Right cardiac atrium (tissue), 5 donors: Measurements from ENCODE around the gene OLFM4. TPM values are rescaled to one million over a fixed set of nuclear protein-coding genes. Genes with fewer than 3 reads are reported as not detected.

Source experiments
- ATAC-seq, 2 donors: fragments of 200-7000 bp; cut with Tn5 transposase; one replicate each; pipeline versions ENCODE4 v1.8.0 to v1.9.1; 2020; ENCODE audit warnings: moderate library complexity in 2 of 2, mild to moderate bottlenecking in 1 of 2
- DNase-seq, 3 donors: peaks; one replicate each; pipeline ENCODE4 v3.0.0-alpha.2; 2020
- H3K27ac ChIP-seq: one replicate; pipeline ENCODE4 v1.5.1; 2013; ENCODE audit warnings: mild to moderate bottlenecking, low read length, control low read depth, moderate library complexity
- H3K27me3 ChIP-seq: one replicate; pipeline ENCODE4 v1.6.1; 2013; ENCODE audit not compliant: control insufficient read depth, insufficient read depth
- H3K4me1 ChIP-seq: one replicate; pipeline ENCODE4 v1.6.1; 2013; ENCODE audit warnings: low read length; ENCODE audit not compliant: control insufficient read depth, insufficient read depth
- H3K4me3 ChIP-seq: one replicate; pipeline ENCODE4 v1.5.1; 2013; ENCODE audit warnings: low read length, control low read depth
- H3K9me3 ChIP-seq: one replicate; pipeline ENCODE4 v1.6.1; 2013; ENCODE audit warnings: low read length; ENCODE audit not compliant: control insufficient read depth
- WGBS: extraction: QIAGEN DNeasy Blood & Tissue Kit; methylation state at CpG from one replicate; pipeline ENCODE4 v1.1.7; 2013; 5-methylcytosine and 5-hydroxymethylcytosine counted together
- intact Hi-C, 4 donors: fragments of 100-400 bp; cut with DNase I; formaldehyde crosslinking; loops; one replicate each; pipeline versions ENCODE4 v1.11.0 to v1.14.0; 2022 to 2023
- polyA plus RNA-seq: library from polyadenylated mRNA; stranded (reverse); fragments of 200-250 nt; gene quantifications from one replicate; pipeline ENCODE4 v1.2.3, GENCODE V29; 2013
- total RNA-seq, 4 donors: library from RNA; stranded (reverse); fragmentation: NEBNext Ultra II Directional; extraction: Animal tissue kit (Norgen Biotek cat#: 25700); gene quantifications; one replicate each; pipeline ENCODE4 v1.2.1, GENCODE V29; 2021
- donor health status: healthy with polysubstance abuse.
- donor health status: DM: no; HTN: yes; CAD: no.
- donor health status: DM: no; HTN: no; CAD: no.
- donor health status: DM: no; HTN: yes; CAD: no; lungs with severe emphysema.
- donor health status: DM: yes; HTN: yes; CAD: no.

Gene OLFM4
- total and polyA plus RNA-seq, 5 donors, result 0.20 to 0.52 (median 0.26) TPM; not detected in 2

- H3K9me3 ChIP-seq, result no peaks in the 10 kb centered on the region
Observed at GRCh38 chr13:53068585-53069520, 40.2 kb downstream of the OLFM4 start.

DNA sequence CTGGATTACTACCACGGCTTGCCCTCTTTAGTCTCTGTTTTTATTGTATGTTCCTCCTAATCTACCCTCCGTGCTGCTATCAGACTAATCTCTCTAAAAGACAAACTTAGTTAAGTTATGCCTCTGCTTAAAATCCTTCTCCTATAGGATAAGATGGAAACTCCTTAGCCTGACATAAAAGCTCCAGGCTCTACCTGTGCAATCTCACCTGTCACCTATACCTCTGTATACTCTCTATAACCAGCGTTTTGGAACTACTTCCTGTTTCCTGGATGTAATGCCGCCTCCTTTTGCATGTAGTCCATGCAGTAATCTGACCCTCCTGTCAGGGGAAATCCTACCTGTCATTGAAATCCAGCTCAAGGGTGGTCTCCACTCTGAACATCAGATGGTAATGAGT is 41.2 kb downstream of the OLFM4 start:
- WGBS, result 58% methylated on average over 4 of the region's 4 CpGs
- intact Hi-C loops, result no loop called here
- Histone ChIP-seq H3K4me1 (no peaks in the 10 kb centered on the region), H3K27me3 (no peaks in the 10 kb centered on the region), H3K4me3 (no peak overlapping the region), H3K9me3 (no peaks in the 10 kb centered on the region), H3K27ac (no peak overlapping the region)
- ATAC-seq (no peak), DNase-seq (no peak)

More at GRCh38 chr13:53068585-53069520, 40.2 kb downstream of the OLFM4 start:
- 48% methylated on average over 8 of the region's 8 CpGs for WGBS
- DNase-seq, result no peak
- ATAC-seq, result peak in 1 of 2 donors; percentile 22
- H3K27ac ChIP-seq, result no peak overlapping the region
- H3K4me3 ChIP-seq, result no peak overlapping the region
- H3K4me1 ChIP-seq, result no peaks in the 10 kb centered on the region
- intact Hi-C loops, result no loop called here
- no peaks in the 10 kb centered on the region for H3K27me3 ChIP-seq

DNA sequence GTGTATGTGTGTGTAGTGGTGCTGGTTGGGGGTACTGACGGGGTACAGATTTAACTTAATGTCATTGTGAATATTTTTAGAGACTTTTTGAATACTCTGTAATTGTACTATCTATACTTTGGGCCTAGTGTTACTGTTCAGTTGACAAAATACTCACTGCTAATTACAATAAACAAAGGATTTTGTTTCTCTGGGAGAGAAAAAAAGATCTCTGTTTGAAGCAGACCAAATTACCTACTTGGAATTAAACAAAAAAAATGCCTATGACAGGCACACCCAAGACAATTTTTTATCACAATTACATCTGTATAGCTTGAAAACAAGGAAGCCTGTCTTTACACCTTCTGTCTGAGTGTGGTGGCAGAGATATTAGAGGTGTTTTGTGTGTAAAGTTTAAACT is 45.1 kb downstream of the OLFM4 start:
- H3K27ac ChIP-seq, result no peak overlapping the region
- no peak overlapping the region for H3K4me3 ChIP-seq
- 72% methylated on average over 1 of the region's 1 CpG for WGBS
- intact Hi-C loops, result no loop called here
- H3K27me3 ChIP-seq, result no peaks in the 10 kb centered on the region
- ATAC-seq (no peak), DNase-seq (no peak)
- H3K4me1 ChIP-seq, result no peaks in the 10 kb centered on the region
- no peaks in the 10 kb centered on the region for H3K9me3 ChIP-seq

- ATAC-seq (no peak), DNase-seq (no peak)
- Histone ChIP-seq H3K9me3 (no peaks in the 10 kb centered on the region), H3K4me1 (no peaks in the 10 kb centered on the region), H3K4me3 (no peak overlapping the region), H3K27ac (no peak overlapping the region), H3K27me3 (no peaks in the 10 kb centered on the region)
- 64% methylated on average over 5 of the region's 5 CpGs for WGBS
- intact Hi-C loops, result no loop called here
Observed at GRCh38 chr13:53074114-53074513, 45.5 kb downstream of the OLFM4 start.

- H3K4me1 ChIP-seq, result no peaks in the 10 kb centered on the region
- no peak overlapping the region for H3K27ac ChIP-seq
- ATAC-seq (no peak), DNase-seq (no peak)
- intact Hi-C loops, result no loop called here
- no peaks in the 10 kb centered on the region for H3K27me3 ChIP-seq
- WGBS, result 52% methylated on average over 6 of the region's 6 CpGs
- no peak overlapping the region for H3K4me3 ChIP-seq
- H3K9me3 ChIP-seq, result no peaks in the 10 kb centered on the region
Observed at GRCh38 chr13:53075356-53076041, 46.9 kb downstream of the OLFM4 start.

DNA sequence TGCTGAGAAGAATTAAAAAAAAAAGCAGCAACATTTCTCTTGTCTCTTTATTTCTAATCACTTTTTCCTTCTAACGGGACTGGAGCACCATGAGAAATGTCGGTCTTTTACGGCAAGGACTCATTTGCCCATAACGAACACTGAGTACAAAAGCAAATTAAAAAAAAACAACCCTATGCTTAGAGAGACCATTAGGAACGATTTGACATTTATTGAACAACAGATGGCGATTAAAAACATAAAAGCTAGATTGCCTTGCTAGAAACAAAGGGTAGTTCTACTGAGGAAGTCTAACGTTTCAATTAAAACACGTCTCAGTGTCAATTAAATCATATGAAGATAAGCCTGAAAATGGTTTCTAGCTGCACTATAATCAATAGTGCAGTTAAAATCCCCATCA is 51.1 kb downstream of the OLFM4 start:
- H3K9me3 ChIP-seq, result no peaks in the 10 kb centered on the region
- ATAC-seq (no peak), DNase-seq (no peak)
- H3K4me3 ChIP-seq, result no peak overlapping the region
- H3K4me1 ChIP-seq, result no peaks in the 10 kb centered on the region
- intact Hi-C loops, result no loop called here
- 69% methylated on average over 8 of the region's 8 CpGs for WGBS
- H3K27me3 ChIP-seq, result no peaks in the 10 kb centered on the region
- H3K27ac ChIP-seq, result no peak overlapping the region

DNA sequence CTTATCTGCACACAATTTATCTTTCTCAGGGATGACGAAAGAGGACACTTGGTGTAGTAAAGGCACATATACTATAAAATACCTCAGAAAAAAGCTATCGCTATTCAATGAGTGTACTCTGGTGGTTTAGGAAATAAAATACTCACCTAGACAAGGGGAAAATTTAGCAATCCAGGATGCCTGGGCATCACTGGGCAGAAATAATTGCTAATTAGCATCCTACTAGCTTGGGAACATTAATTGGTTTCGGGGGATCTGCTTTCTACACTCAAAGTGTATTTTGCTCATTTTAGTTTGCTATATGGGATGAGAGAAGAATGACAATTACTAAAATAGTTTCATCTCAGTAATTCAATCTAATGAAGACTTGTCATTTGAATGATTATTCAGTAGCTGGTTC is 60.3 kb downstream of the OLFM4 start:
- Histone ChIP-seq H3K27ac (no peak overlapping the region), H3K4me1 (no peaks in the 10 kb centered on the region), H3K9me3 (no peaks in the 10 kb centered on the region), H3K4me3 (no peak overlapping the region), H3K27me3 (no peaks in the 10 kb centered on the region)
- intact Hi-C loops, result no loop called here
- 75% methylated on average over 3 of the region's 3 CpGs for WGBS
- DNase-seq (no peak), ATAC-seq (no peak)

DNA sequence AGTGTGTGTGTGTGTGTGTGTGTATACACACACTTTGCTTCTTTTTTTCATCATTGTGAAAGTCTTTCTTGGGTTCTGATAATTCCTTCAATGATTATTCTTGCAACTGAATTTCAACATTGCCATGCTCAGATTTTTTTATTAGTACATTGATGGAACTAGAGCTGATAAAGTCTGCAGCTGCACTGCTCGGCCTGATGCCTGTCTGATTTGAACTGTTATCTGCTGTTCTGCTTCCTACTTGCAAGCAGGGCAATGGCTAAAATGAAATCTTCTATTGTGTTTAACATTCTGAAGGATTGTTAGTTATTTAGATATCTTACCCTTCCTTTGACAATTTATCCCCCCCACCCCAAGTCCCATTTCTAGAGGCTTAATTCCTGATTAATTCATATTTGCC is 61.3 kb downstream of the OLFM4 start:
- H3K4me3 ChIP-seq, result no peak overlapping the region
- intact Hi-C loops, result no loop called here

DNA sequence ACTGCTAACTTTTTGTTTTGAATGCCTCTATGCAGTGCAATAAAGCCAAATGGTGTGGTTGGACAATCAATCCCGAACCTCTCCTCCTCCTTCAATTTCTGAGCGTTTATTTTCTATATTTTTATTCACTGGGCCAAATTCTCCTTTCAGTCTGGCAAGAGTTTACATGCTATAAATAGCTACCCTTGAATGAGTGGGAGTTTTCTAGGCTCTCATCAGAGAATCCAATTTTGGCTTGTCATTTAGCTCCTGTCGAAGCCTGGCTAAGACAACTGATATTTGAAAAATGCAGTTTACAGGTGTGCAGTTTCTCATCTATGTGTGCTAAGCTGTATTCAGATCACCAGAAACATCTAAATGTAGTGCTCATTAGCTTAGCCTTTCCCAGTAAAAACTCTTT is 61.8 kb downstream of the OLFM4 start:
- ATAC-seq, result no peak
- 23% methylated on average over 3 of the region's 3 CpGs for WGBS
- intact Hi-C loops, result no loop called here
- no peak overlapping the region for H3K27ac ChIP-seq
- no peaks in the 10 kb centered on the region for H3K9me3 ChIP-seq
- no peaks in the 10 kb centered on the region for H3K27me3 ChIP-seq
- H3K4me1 ChIP-seq, result no peaks in the 10 kb centered on the region
- no peak overlapping the region for H3K4me3 ChIP-seq
- no peak for DNase-seq

More for the DNA sequence above, 61.3 kb downstream of the OLFM4 start:
- no peaks in the 10 kb centered on the region for H3K4me1 ChIP-seq
- H3K27me3 ChIP-seq, result no peaks in the 10 kb centered on the region
- ATAC-seq, result no peak
- no peak overlapping the region for H3K27ac ChIP-seq
- H3K9me3 ChIP-seq, result no peaks in the 10 kb centered on the region
- 35% methylated on average over 1 of the region's 1 CpG for WGBS
- DNase-seq, result no peak

GRCh38 chr13:53092931-53093330 is 64.3 kb downstream of the OLFM4 start:
- 76% methylated on average over 2 of the region's 2 CpGs for WGBS
- intact Hi-C loops, result no loop called here
- H3K9me3 ChIP-seq, result no peaks in the 10 kb centered on the region
- no peak overlapping the region for H3K4me3 ChIP-seq
- ATAC-seq, result no peak
- H3K4me1 ChIP-seq, result no peaks in the 10 kb centered on the region
- DNase-seq, result no peak
- no peaks in the 10 kb centered on the region for H3K27me3 ChIP-seq
- no peak overlapping the region for H3K27ac ChIP-seq

DNA sequence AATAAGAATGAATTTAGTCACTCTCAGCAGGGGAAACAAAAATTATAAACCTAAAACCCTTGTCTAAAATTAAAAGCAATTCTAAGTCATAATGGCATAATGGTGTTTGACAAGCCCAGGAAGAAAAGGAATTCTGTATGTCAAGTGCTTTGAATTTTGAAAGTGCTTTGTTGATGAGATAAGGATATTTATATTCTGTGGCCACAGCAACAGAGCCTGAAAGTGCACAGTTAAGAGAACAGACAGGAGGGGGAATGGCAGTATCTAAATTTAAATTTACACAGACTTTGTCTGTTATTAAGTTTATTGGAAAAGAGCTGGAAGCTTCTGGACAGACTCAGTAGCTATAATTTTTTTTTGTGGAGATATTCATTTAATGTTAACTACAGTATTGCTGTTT is 69.8 kb downstream of the OLFM4 start:
- DNase-seq (no peak), ATAC-seq (no peak)
- intact Hi-C loops, result no loop called here
- Histone ChIP-seq H3K4me3 (no peak overlapping the region), H3K27ac (no peak overlapping the region), H3K9me3 (no peaks in the 10 kb centered on the region), H3K27me3 (no peaks in the 10 kb centered on the region), H3K4me1 (no peaks in the 10 kb centered on the region)
